ENCODE measurements around the gene KCTD10. TPM values are rescaled to one million over a fixed set of nuclear protein-coding genes. Genes with fewer than 3 reads are reported as not detected.

KCTD10 gene
- total and polyA plus RNA-seq, 2 of the 13 experiments (the other 11 are each of a cell fraction or from before 2014, with no cell fraction given): 6.9 to 25.4 TPM

DNA sequence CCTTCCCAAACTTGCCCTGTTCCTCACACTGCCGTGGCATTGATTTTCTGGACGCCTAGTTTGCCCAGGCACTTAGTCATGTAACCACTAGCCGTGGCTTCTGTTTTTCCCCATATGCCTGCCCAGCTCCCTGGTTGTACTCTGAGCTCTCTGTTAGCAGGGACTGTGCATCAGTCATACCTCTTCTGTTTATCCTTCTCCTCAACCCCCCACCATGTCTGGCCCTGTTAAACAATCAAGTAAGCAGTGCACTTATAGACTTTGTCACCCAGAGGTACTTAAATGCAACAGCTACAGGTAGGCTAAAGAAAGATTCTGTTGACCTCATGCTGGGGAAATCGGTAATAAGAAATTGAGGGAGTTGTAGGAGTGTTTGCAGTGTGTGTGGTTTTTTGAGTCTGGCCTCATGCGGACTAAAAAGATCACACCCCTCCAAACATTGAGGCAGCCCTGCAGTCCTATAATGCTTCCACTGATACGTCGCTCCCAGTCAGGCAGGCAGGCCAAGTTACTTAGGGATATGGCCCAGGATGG lies 17.3 kb upstream of the KCTD10 start (continued):
- TF ChIP-seq ZMAT3 (CRISPR knock-in tag; conservative IDR thresholded peaks at IDR 0.05): no peak
- no peak for TF ChIP-seq CEBPB (IDR thresholded peaks at IDR 0.05; ENCODE audit: borderline replicate concordance, low read depth, low read length)
- TF ChIP-seq FOXA1 (IDR thresholded peaks at IDR 0.05): no peak
- TF ChIP-seq FOXA1 (CRISPR knock-in tag; IDR thresholded peaks at IDR 0.05): peak; percentile 54; the same call in 1 of the 2 replicates
- TF ChIP-seq ASH2L (IDR thresholded peaks at IDR 0.05; ENCODE audit: insufficient read length, low read depth, low read length): peak; percentile 33
- TF ChIP-seq, protein P1, sequence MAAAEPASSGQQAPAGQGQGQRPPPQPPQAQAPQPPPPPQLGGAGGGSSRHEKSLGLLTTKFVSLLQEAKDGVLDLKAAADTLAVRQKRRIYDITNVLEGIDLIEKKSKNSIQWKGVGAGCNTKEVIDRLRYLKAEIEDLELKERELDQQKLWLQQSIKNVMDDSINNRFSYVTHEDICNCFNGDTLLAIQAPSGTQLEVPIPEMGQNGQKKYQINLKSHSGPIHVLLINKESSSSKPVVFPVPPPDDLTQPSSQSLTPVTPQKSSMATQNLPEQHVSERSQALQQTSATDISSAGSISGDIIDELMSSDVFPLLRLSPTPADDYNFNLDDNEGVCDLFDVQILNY (CRISPR knock-in tag; conservative IDR thresholded peaks at IDR 0.05): no peak
- TF ChIP-seq MAZ (IDR thresholded peaks at IDR 0.05; ENCODE audit: borderline replicate concordance, low read depth, low read length): peak; percentile 64; the same call in 1 of the 2 replicates
- no peak for TF ChIP-seq MAZ (CRISPR knock-in tag; IDR thresholded peaks at IDR 0.05; ENCODE audit: low read depth)
- TF ChIP-seq MED1 (CRISPR knock-in tag; IDR thresholded peaks at IDR 0.05): peak; percentile 48
- TF ChIP-seq SALL1 (CRISPR knock-in tag; IDR thresholded peaks at IDR 0.05): peak; percentile 58; the same call in 1 of the 2 replicates
- TF ChIP-seq ZBTB37 (CRISPR knock-in tag; IDR thresholded peaks at IDR 0.05): peak; percentile 51; the same call in 1 of the 2 replicates
- TF ChIP-seq FOXP4 (CRISPR knock-in tag; IDR thresholded peaks at IDR 0.05): peak; percentile 86
- TF ChIP-seq HMG20A (CRISPR knock-in tag; IDR thresholded peaks at IDR 0.05; ENCODE audit: borderline replicate concordance): peak; percentile 40; the same call in 1 of the 2 replicates
- 0 out of 2 replicates have a peak, but pooled peaks have one; percentile 11 for TF ChIP-seq ZFX (CRISPR knock-in tag; IDR thresholded peaks at IDR 0.05; ENCODE audit: low read depth)
- 0 out of 2 replicates have a peak, but pooled peaks have one; percentile 35 for TF ChIP-seq SNAI1 (CRISPR knock-in tag; IDR thresholded peaks at IDR 0.05; ENCODE audit: borderline replicate concordance)
- 0 out of 2 replicates have a peak, but pooled peaks have one; percentile 5 for TF ChIP-seq CTCF (CRISPR knock-in tag; IDR thresholded peaks at IDR 0.05)
- no peak for TF ChIP-seq KDM1A (CRISPR knock-in tag; IDR thresholded peaks at IDR 0.05)
- 0 out of 2 replicates have a peak, but pooled peaks have one; percentile 59 for TF ChIP-seq TGIF2 (CRISPR knock-in tag; IDR thresholded peaks at IDR 0.05)
- TF ChIP-seq SKI (IDR thresholded peaks at IDR 0.05; ENCODE audit: partially characterized antibody): peak; percentile 62
- no peak for TF ChIP-seq ATF3 (CRISPR knock-in tag; IDR thresholded peaks at IDR 0.05)
- peak; percentile 47 for TF ChIP-seq ELF3 (CRISPR knock-in tag; IDR thresholded peaks at IDR 0.05)
- peak; percentile 24; the same call in 1 of the 2 replicates for TF ChIP-seq MIXL1 (CRISPR knock-in tag; IDR thresholded peaks at IDR 0.05)
- TF ChIP-seq, protein P2, sequence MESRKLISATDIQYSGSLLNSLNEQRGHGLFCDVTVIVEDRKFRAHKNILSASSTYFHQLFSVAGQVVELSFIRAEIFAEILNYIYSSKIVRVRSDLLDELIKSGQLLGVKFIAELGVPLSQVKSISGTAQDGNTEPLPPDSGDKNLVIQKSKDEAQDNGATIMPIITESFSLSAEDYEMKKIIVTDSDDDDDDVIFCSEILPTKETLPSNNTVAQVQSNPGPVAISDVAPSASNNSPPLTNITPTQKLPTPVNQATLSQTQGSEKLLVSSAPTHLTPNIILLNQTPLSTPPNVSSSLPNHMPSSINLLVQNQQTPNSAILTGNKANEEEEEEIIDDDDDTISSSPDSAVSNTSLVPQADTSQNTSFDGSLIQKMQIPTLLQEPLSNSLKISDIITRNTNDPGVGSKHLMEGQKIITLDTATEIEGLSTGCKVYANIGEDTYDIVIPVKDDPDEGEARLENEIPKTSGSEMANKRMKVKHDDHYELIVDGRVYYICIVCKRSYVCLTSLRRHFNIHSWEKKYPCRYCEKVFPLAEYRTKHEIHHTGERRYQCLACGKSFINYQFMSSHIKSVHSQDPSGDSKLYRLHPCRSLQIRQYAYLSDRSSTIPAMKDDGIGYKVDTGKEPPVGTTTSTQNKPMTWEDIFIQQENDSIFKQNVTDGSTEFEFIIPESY (CRISPR knock-in tag; IDR thresholded peaks at IDR 0.05): 0 out of 2 replicates have a peak, but pooled peaks have one; percentile 16

Data from HepG2 (cell line).